GM23338 (cell line): ENCODE results near the gene MEGF6. TPM values are rescaled to one million over a fixed set of nuclear protein-coding genes. Genes with fewer than 3 reads are reported as not detected.

ENCODE experiments used
- ATAC-seq: fragments of 200-7000 bp; cut with Tn5 transposase; 3 replicates; pipeline ENCODE4 v1.9.1; 2020
- DNase-seq: peaks from one replicate; pipeline ENCODE4 v3.0.0-alpha.2; 2015; ENCODE audit warnings: low spot score
- H2AFZ ChIP-seq: fragments of 200-600 bp; sonication (generic); 2 replicates; pipeline ENCODE4 v1.8.0; 2016; ENCODE audit warnings: antibody characterized with exemption, mild to moderate bottlenecking, moderate library complexity
- H3F3A ChIP-seq: fragments of 200-600 bp; sonication (generic); replicated peaks from 2 replicates; pipeline ENCODE4 v1.8.0; 2017; ENCODE audit warnings: antibody characterized with exemption, mixed run types, low read depth
- H3K27ac ChIP-seq: fragments of 200-600 bp; sonication (generic); 2 replicates; pipeline ENCODE4 v1.6.1; 2016; ENCODE audit warnings: low read depth
- H3K27me3 ChIP-seq: fragments of 200-600 bp; sonication (generic); 2 replicates; pipeline ENCODE4 v1.8.0; 2016; ENCODE audit warnings: mild to moderate bottlenecking, mixed run types, moderate library complexity; ENCODE audit not compliant: insufficient read depth
- H3K36me3 ChIP-seq: fragments of 200-600 bp; sonication (generic); 2 replicates; pipeline ENCODE4 v1.8.0; 2016; ENCODE audit warnings: mild to moderate bottlenecking; ENCODE audit not compliant: insufficient read depth
- H3K4me1 ChIP-seq: fragments of 200-600 bp; sonication (generic); 2 replicates; pipeline ENCODE4 v1.8.0; 2016; ENCODE audit warnings: mild to moderate bottlenecking, moderate library complexity; ENCODE audit not compliant: insufficient read depth
- H3K4me2 ChIP-seq: fragments of 200-600 bp; sonication (generic); 2 replicates; pipeline ENCODE4 v1.7.1; 2017; ENCODE audit warnings: mixed run types
- H3K4me3 ChIP-seq: fragments of 200-600 bp; sonication (generic); 2 replicates; pipeline ENCODE4 v1.6.1; 2016; ENCODE audit warnings: mixed run types
- H3K79me2 ChIP-seq: fragments of 200-600 bp; sonication (generic); replicated peaks from 2 replicates; pipeline ENCODE4 v1.8.0; 2017; ENCODE audit warnings: mild to moderate bottlenecking; ENCODE audit not compliant: insufficient read depth
- H3K9me2 ChIP-seq: fragments of 200-600 bp; sonication (generic); 2 replicates; pipeline ENCODE4 v1.8.0; 2017; ENCODE audit not compliant: insufficient read depth
- H4K20me1 ChIP-seq: fragments of 200-600 bp; sonication (generic); replicated peaks from 2 replicates; pipeline ENCODE4 v1.8.0; 2017; ENCODE audit warnings: mild to moderate bottlenecking; ENCODE audit not compliant: insufficient read depth
- H3K27ac Mint-ChIP-seq: 2 replicates; pipeline ENCODE4 v1.8.0; 2020; ENCODE audit warnings: inconsistent platforms, mild to moderate bottlenecking, moderate library complexity, mixed read lengths
- H3K27me3 Mint-ChIP-seq: 3 replicates; pipeline ENCODE4 v1.8.0; 2022; ENCODE audit warnings: low read depth, mild to moderate bottlenecking, moderate library complexity, mixed read lengths, inconsistent platforms; ENCODE audit not compliant: insufficient read depth, poor library complexity
- H3K36me3 Mint-ChIP-seq: 3 replicates; pipeline ENCODE4 v1.8.0; 2021; ENCODE audit warnings: low read depth, mild to moderate bottlenecking, inconsistent platforms, moderate library complexity, mixed read lengths
- H3K4me1 Mint-ChIP-seq: 3 replicates; pipeline ENCODE4 v1.8.0; 2020; ENCODE audit warnings: mild to moderate bottlenecking, inconsistent platforms, mixed read lengths
- H3K4me3 Mint-ChIP-seq: 3 replicates; pipeline ENCODE4 v1.8.0; 2021; ENCODE audit warnings: moderate library complexity, mild to moderate bottlenecking, inconsistent platforms, mixed read lengths
- H3K9me3 Mint-ChIP-seq: 3 replicates; pipeline ENCODE4 v1.8.0; 2020; ENCODE audit warnings: moderate library complexity, mild to moderate bottlenecking, inconsistent platforms, mixed read lengths
- CREB1 ChIP-seq: fragments of 250-450 bp; sonication (Bioruptor Pico); IDR thresholded peaks from 2 replicates; pipeline ENCODE4 v1.5.0; 2020; ENCODE audit warnings: low read depth, mild to moderate bottlenecking, moderate library complexity
- CTCF ChIP-seq, 2 experiments: fragments of 200-600 bp in 1 of 2; sonication (generic) in 1 of 2; conservative IDR thresholded peaks; 2 replicates each; pipeline versions ENCODE4 v1.5.1 to v1.6.1; 2016 to 2017; ENCODE audit warnings: antibody characterized with exemption in 2 of 2, low read depth in 2 of 2, mild to moderate bottlenecking in 2 of 2, moderate library complexity in 1 of 2
- ETS1 ChIP-seq: IDR thresholded peaks from 2 replicates; pipeline ENCODE4 v1.6.1; 2016; ENCODE audit warnings: antibody characterized with exemption
- EZH2 ChIP-seq: fragments of 200-600 bp; sonication (generic); IDR thresholded peaks from one replicate; pipeline ENCODE4 v1.8.0; 2017; ENCODE audit warnings: antibody characterized with exemption, mild to moderate bottlenecking, low read depth; ENCODE audit not compliant: unreplicated experiment
- EZH2phosphoT487 ChIP-seq: fragments of 200-600 bp; sonication (generic); IDR thresholded peaks from one replicate; pipeline ENCODE4 v1.8.1; 2018; ENCODE audit warnings: antibody characterized with exemption; ENCODE audit not compliant: unreplicated experiment
- JUNB ChIP-seq: IDR thresholded peaks from one replicate; pipeline ENCODE4 v1.6.1; 2016; ENCODE audit warnings: antibody characterized with exemption; ENCODE audit not compliant: unreplicated experiment
- NANOG ChIP-seq: IDR thresholded peaks from 2 replicates; pipeline ENCODE4 v1.6.1; 2016; ENCODE audit warnings: antibody characterized with exemption, borderline replicate concordance
- POLR2AphosphoS5 ChIP-seq: IDR thresholded peaks from 2 replicates; pipeline ENCODE4 v1.6.1; 2016; ENCODE audit warnings: antibody characterized with exemption, low read depth
- STAT1 ChIP-seq: IDR thresholded peaks from one replicate; pipeline ENCODE4 v1.6.1; 2016; ENCODE audit warnings: antibody characterized with exemption; ENCODE audit not compliant: unreplicated experiment
- ZNF114 ChIP-seq: fragments of 250-450 bp; sonication (Bioruptor Pico); IDR thresholded peaks from 2 replicates; pipeline ENCODE4 v1.5.0; 2020; ENCODE audit warnings: mild to moderate bottlenecking, moderate library complexity
- ZNF331 ChIP-seq: fragments of 250-450 bp; sonication (Bioruptor Pico); IDR thresholded peaks from 2 replicates; pipeline ENCODE4 v1.5.0; 2020; ENCODE audit warnings: low read depth, mild to moderate bottlenecking, moderate library complexity
- polyA plus RNA-seq: library from polyadenylated mRNA; unstranded; fragments of >200 nt; fragmentation: Nextera tagmentation; extraction: Ambion mirVana; gene quantifications from 2 replicates; pipeline ENCODE4 v1.2.1, GENCODE V29; 2016
- total RNA-seq: library from RNA; depleted of rRNA; stranded (reverse); fragments of >200 nt; shearing (Covaris generic); gene quantifications from 2 replicates; pipeline ENCODE4 v1.2.3, GENCODE V29; 2014
- TF ChIP-seq, protein P1 (sequence below): fragments of 250-450 bp; sonication (Bioruptor Pico); IDR thresholded peaks from 2 replicates; pipeline ENCODE4 v1.5.0; 2020; ENCODE audit warnings: mild to moderate bottlenecking, moderate library complexity
- TF ChIP-seq, protein P2 (sequence below): IDR thresholded peaks from one replicate; pipeline ENCODE4 v1.6.1; 2018; ENCODE audit warnings: antibody characterized with exemption; ENCODE audit not compliant: unreplicated experiment

Gene MEGF6
- total and polyA plus RNA-seq, 2 experiments from 2014 or later = 4.0 to 21.4 TPM

- Histone ChIP-seq H3K9me2 (no peaks in the 10 kb centered on the region), H3K36me3 (no peaks in the 10 kb centered on the region), H3K4me1 (peaks cover 10% of the 10 kb centered on the region; the same call in 1 of the 2 replicates), H3K4me2 (no peak overlapping the region), H3K79me2 (0 out of 2 replicates have a peak, but pooled peaks cover 9% of the 10 kb centered on the region), H3F3A (no peaks in the 10 kb centered on the region), H2AFZ (no peak overlapping the region), H3K27ac (no peak overlapping the region), H4K20me1 (no peaks in the 10 kb centered on the region; the same call in 1 of the 2 replicates), H3K27me3 (no peaks in the 10 kb centered on the region), H3K4me3 (no peak overlapping the region)
- Mint-ChIP-seq H3K4me1 (peaks cover 5% of the 10 kb centered on the region; the same call in 2 of the 3 replicates), H3K27ac (no peak overlapping the region), H3K9me3 (no peaks in the 10 kb centered on the region), H3K4me3 (no peak overlapping the region), H3K36me3 (no peaks in the 10 kb centered on the region; the same call in 2 of the 3 replicates), H3K27me3 (peaks cover 2% of the 10 kb centered on the region)
- DNase-seq = no peak
- TF ChIP-seq EZH2 (no peak), EZH2phosphoT487 (no peak), NANOG (no peak), POLR2AphosphoS5 (no peak), ZNF114 (CRISPR knock-in tag) (no peak), CREB1 (CRISPR knock-in tag) (no peak), ZNF331 (CRISPR knock-in tag) (no peak), JUNB (no peak), CTCF (conservative IDR thresholded peaks at IDR 0.05; ENCODE audit: low read depth in 2 of 2) (no peak), STAT1 (no peak), ETS1 (no peak)
- TF ChIP-seq, protein P1, sequence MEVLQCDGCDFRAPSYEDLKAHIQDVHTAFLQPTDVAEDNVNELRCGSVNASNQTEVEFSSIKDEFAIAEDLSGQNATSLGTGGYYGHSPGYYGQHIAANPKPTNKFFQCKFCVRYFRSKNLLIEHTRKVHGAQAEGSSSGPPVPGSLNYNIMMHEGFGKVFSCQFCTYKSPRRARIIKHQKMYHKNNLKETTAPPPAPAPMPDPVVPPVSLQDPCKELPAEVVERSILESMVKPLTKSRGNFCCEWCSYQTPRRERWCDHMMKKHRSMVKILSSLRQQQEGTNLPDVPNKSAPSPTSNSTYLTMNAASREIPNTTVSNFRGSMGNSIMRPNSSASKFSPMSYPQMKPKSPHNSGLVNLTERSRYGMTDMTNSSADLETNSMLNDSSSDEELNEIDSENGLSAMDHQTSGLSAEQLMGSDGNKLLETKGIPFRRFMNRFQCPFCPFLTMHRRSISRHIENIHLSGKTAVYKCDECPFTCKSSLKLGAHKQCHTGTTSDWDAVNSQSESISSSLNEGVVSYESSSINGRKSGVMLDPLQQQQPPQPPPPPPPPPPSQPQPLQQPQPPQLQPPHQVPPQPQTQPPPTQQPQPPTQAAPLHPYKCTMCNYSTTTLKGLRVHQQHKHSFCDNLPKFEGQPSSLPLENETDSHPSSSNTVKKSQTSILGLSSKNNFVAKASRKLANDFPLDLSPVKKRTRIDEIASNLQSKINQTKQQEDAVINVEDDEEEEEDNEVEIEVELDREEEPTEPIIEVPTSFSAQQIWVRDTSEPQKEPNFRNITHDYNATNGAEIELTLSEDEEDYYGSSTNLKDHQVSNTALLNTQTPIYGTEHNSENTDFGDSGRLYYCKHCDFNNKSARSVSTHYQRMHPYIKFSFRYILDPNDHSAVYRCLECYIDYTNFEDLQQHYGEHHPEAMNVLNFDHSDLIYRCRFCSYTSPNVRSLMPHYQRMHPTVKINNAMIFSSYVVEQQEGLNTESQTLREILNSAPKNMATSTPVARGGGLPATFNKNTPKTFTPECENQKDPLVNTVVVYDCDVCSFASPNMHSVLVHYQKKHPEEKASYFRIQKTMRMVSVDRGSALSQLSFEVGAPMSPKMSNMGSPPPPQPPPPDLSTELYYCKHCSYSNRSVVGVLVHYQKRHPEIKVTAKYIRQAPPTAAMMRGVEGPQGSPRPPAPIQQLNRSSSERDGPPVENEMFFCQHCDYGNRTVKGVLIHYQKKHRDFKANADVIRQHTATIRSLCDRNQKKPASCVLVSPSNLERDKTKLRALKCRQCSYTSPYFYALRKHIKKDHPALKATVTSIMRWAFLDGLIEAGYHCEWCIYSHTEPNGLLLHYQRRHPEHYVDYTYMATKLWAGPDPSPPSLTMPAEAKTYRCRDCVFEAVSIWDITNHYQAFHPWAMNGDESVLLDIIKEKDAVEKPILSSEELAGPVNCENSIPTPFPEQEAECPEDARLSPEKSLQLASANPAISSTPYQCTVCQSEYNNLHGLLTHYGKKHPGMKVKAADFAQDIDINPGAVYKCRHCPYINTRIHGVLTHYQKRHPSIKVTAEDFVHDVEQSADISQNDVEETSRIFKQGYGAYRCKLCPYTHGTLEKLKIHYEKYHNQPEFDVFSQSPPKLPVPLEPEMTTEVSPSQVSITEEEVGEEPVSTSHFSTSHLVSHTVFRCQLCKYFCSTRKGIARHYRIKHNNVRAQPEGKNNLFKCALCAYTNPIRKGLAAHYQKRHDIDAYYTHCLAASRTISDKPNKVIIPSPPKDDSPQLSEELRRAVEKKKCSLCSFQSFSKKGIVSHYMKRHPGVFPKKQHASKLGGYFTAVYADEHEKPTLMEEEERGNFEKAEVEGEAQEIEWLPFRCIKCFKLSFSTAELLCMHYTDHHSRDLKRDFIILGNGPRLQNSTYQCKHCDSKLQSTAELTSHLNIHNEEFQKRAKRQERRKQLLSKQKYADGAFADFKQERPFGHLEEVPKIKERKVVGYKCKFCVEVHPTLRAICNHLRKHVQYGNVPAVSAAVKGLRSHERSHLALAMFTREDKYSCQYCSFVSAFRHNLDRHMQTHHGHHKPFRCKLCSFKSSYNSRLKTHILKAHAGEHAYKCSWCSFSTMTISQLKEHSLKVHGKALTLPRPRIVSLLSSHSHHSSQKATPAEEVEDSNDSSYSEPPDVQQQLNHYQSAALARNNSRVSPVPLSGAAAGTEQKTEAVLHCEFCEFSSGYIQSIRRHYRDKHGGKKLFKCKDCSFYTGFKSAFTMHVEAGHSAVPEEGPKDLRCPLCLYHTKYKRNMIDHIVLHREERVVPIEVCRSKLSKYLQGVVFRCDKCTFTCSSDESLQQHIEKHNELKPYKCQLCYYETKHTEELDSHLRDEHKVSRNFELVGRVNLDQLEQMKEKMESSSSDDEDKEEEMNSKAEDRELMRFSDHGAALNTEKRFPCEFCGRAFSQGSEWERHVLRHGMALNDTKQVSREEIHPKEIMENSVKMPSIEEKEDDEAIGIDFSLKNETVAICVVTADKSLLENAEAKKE (CRISPR knock-in tag) = no peak
- TF ChIP-seq, protein P2, sequence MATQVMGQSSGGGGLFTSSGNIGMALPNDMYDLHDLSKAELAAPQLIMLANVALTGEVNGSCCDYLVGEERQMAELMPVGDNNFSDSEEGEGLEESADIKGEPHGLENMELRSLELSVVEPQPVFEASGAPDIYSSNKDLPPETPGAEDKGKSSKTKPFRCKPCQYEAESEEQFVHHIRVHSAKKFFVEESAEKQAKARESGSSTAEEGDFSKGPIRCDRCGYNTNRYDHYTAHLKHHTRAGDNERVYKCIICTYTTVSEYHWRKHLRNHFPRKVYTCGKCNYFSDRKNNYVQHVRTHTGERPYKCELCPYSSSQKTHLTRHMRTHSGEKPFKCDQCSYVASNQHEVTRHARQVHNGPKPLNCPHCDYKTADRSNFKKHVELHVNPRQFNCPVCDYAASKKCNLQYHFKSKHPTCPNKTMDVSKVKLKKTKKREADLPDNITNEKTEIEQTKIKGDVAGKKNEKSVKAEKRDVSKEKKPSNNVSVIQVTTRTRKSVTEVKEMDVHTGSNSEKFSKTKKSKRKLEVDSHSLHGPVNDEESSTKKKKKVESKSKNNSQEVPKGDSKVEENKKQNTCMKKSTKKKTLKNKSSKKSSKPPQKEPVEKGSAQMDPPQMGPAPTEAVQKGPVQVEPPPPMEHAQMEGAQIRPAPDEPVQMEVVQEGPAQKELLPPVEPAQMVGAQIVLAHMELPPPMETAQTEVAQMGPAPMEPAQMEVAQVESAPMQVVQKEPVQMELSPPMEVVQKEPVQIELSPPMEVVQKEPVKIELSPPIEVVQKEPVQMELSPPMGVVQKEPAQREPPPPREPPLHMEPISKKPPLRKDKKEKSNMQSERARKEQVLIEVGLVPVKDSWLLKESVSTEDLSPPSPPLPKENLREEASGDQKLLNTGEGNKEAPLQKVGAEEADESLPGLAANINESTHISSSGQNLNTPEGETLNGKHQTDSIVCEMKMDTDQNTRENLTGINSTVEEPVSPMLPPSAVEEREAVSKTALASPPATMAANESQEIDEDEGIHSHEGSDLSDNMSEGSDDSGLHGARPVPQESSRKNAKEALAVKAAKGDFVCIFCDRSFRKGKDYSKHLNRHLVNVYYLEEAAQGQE = no peak
- no peak for ATAC-seq
These were observed 8.2 kb downstream of the MEGF6 start for GRCh38 chr1:3603156-3603555.
